ENCODE data around the gene IQCK.

Gene IQCK

GRCh38 chr16:19802612-19803011, 84.5 kb downstream of the IQCK start:
- no peak for DNase-seq (ENCODE audit: low read depth in 1 of 2, low spot score in 1 of 2)

- peak in 1 of 2 donors; percentile 2 for DNase-seq (ENCODE audit: low read depth in 1 of 2, low spot score in 1 of 2)
These were observed 86.7 kb downstream of the IQCK start for GRCh38 chr16:19804538-19805323.

DNA sequence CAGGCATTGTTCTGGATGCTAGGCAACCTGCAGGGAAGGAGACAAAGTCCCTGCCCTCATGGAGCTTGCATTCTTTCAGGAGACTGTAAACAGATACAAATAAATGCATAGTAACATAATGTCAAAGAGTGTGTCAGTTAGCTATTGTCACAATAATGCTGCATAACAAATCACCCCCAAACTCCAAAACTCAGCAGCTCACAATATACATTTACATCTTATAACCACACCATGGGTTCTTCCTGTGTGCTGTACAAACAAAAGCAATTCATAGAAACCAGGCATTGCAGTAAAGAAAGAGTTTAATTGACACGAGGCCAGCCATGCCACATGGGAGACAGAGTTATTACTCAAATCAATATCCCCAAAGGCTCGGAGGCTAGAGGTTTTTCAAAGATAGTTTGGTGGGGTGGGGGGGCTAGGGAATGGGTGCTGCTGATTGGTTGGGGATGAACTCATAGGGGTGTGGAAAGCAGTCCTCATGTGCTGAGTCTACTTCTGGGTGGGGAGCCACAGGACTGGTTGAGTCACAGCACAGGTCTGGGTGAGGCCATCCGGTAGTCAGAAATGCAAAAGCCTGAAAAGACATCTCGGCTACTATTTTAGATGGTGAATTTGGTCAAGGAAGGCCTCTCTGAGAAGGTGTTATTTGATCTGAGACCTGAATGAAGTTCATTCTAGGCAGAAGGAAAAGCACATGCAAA, 87.5 kb downstream of the IQCK start:
- DNase-seq (ENCODE audit: low read depth in 1 of 2, low spot score in 1 of 2) = no peak

DNA sequence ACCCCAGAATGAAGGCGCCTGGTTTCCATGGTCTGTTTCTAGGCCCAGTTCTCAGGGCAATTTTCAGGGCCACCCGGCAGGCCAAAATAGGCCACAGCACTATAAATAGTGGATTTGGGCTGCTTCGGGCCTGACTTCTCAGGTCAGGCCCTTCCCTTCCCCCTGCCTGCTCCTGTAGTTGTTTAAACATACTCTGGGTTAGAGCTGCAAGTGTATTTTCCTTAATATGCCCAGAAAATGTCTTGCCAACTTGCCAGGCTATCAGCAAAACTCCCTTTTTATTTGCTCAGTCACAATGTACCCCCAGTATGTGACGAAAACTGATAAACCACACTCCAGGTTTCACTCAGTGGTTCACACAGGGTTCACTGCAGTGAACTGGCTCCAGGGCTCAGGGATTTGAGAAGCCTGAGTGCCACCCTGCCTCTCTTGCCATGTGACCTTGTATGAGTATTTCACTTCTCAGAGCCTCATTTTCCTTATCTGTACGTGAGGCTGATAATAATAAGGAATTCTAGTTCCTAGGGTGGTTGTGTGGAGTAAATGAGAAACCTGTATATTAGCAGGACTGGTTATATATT, 90.1 kb downstream of the IQCK start:
- no peak for DNase-seq (ENCODE audit: low read depth in 1 of 2, low spot score in 1 of 2)

- DNase-seq (ENCODE audit: low read depth in 1 of 2, low spot score in 1 of 2) = no peak
These were observed 91.1 kb downstream of the IQCK start for GRCh38 chr16:19809121-19809635.

DNA sequence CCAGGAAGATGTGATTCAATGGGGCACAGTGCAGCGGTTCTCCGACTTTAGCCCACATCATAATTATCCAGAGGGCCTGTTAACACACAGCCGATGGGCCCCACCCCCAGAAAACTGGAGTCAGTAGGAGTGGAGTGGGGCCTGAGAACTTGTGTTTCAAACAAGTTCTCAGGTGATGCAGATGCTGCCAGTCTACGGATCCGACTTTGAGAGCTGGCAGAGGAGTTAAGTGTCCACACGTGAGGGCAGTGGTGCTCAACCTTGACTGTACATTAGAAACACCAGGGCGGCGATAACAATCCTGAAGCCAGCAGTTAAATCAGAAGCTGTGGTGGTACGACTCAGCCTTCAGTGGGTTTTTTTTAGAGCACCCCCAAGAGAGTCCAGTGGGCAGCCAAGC, 91.6 kb downstream of the IQCK start:
- DNase-seq (ENCODE audit: low read depth in 1 of 2, low spot score in 1 of 2) = no peak

- DNase-seq (ENCODE audit: low read depth in 1 of 2, low spot score in 1 of 2) = no peak
These were observed 93.0 kb downstream of the IQCK start for GRCh38 chr16:19810817-19811731.

DNA sequence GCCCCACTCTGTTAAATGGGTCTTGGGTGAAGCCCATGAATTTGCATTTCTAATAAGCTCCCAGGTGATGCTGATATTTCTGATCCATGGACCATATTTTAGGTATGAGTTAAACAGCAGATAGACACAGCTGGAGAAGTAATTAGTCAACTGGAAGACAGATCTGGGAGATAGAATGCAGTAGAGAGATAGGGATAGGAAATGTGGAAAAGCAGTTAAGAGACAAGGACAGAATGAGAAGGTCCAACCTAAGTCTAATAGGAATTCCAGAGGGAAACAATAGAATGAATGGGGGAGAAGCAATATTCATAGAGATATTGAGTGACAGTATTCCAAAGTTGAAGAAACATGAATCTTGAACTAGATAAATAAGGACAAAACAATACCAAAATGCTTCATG, 94.9 kb downstream of the IQCK start:
- DNase-seq (ENCODE audit: low read depth in 1 of 2, low spot score in 1 of 2) = no peak

DNA sequence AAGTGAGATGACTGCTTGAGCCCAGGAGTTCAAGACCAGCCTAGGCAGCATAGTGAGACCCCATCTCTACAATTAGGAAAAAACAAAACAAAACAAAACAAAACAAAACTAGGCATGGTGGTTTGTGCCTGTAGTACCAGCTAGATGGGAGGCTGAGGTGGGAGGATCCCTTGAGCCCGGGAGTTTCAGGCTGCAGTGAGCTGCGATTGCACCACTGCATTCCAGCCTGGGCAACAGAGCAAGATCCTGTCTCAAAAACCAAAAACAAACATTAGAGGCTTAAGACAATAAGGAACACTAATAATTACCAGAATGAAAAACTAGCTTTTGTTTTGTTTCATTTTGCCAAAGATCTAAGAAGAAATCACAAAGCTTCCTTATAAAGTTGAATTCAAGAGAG, 97.3 kb downstream of the IQCK start:
- no peak for DNase-seq (ENCODE audit: low read depth in 1 of 2, low spot score in 1 of 2)

GRCh38 chr16:19817122-19817521, 99.1 kb downstream of the IQCK start:
- no peak for DNase-seq (ENCODE audit: low read depth in 1 of 2, low spot score in 1 of 2)

GRCh38 chr16:19817875-19818274, 99.8 kb downstream of the IQCK start:
- no peak for DNase-seq (ENCODE audit: low read depth in 1 of 2, low spot score in 1 of 2)

GRCh38 chr16:19822533-19822932, 104.5 kb downstream of the IQCK start:
- DNase-seq (ENCODE audit: low read depth in 1 of 2, low spot score in 1 of 2) = no peak

DNA sequence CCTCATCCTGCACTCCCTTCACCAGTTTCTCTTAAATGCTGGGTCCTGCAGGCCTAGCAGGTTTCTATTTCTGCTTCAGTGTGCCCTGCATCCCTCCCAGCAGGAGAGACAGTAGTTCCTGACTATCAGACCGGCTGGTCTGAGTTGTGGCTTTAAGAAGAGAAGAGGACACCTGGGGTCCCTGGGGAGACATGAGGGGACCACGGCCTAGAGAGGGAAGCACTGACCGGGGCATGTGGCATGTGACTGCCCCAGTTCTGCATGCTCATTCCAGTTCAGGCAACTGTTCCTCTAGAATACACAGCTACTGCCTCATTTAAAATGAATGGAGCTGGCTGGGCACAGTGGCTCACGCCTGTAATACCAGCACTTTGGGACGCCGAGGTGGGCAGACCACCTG, 105.3 kb downstream of the IQCK start:
- no peak for DNase-seq (ENCODE audit: low read depth in 1 of 2, low spot score in 1 of 2)

GRCh38 chr16:19824216-19824615, 106.1 kb downstream of the IQCK start:
- no peak for DNase-seq (ENCODE audit: low read depth in 1 of 2, low spot score in 1 of 2)

DNA sequence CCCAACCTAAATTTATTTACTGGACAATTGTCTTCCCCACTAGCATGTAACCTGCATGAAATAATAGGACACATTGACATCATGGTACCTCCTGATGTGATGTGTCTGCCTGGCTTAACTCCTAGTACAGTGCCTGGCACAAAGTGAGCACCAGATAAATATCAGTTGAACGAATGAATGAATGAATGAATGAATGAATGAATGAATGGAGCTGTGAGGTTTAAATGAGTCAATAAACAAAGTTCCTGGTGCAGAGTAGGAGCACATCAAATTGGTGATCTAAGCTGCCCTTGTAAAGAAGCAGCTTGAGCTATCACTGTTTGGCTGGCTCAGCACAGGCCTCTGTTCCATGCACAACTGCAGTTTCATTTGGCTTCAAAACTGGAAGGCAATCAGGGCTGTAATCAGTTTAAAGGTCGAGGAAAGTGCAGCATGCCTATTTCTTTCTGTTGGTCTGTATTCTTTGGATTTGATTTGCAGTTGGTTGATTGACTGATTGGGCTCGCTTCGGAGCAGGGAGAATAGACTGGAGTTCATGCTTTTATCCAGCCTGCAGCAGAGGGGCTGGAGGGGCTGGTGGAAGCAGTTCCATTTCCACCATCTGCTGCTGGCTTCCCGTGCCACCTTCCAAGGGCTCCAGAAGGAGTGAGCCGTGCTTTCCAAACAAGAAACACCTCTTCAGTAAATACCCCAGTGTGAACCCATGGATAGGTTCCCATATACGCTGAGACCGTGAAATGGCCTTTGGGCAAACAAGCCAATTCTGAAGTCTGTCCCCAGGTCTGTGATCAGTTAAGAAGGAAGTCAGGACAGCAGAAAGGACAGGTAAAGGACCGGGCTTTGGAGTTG, 112.0 kb downstream of the IQCK start:
- no peak for DNase-seq (ENCODE audit: low read depth in 1 of 2, low spot score in 1 of 2)

DNA sequence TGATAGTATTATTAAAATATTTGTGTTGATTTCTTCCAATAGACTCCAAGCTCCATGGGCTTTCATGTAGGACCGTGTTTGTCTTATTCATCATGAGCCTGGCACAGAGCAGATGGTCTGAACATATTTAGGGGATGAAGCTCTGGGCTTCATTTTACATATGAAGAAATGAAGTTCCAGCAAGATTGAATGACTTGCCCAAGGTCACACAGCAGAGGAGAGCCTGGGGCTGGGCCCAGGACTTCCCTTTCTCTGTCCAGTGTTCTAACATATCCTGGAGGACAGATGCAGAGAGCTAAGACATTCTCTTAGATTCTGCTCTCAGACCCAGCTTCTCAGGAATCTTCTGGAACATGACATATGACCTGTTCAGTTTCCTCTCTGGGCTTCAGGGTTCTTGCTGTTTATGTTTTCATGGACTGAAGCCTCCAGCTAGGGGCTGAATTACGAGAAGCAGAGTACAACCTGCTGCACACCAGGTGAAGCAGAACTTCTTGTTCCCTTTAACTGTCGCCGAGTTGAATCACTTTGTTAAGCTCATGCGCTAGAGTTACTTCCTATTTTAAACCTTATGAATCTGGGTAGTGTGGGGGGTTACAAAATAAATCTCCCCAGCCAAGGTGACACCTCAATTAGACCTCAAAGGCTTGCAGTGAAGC, 113.0 kb downstream of the IQCK start:
- no peak for DNase-seq (ENCODE audit: low read depth in 1 of 2, low spot score in 1 of 2)

DNA sequence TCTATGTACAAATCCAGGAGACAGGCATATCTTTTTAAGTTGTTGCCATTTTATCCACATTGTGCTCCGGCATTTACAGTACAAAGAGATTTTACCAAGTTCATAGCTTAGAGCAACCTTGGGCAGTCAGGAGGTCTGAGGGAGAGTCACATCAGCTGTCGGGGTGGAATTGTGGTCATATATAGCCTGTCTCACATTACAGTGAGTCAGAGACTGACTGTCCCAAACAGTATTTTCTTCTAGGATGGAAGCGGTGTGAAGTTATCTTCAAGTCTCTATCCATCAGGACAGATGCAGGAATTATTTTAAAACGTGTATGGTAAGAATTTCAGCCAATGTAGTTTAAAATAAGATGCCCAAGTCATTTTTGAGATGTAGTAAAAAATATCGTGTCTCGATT, 113.6 kb downstream of the IQCK start:
- no peak for DNase-seq (ENCODE audit: low read depth in 1 of 2, low spot score in 1 of 2)

GRCh38 chr16:19833176-19833575, 115.1 kb downstream of the IQCK start:
- DNase-seq (ENCODE audit: low read depth in 1 of 2, low spot score in 1 of 2) = no peak

DNA sequence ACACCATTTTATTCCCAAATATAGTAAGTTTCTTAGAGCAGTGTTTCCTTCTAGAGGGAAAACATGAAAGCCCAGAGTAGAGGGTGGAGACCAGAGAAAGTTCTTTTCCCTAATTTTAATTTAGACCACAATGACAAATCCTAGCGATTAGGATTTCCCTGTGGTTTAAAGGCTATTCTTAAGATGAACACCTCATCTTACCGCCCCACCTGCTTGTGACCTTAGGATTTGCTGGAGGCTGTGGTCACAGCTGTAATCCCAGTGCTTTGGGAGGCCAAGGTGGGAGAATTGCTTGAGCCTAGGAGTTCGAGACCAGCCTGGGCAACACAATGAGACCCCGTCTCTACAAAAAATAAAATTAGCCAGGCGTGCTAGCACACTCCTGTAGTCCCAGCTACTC, 115.5 kb downstream of the IQCK start:
- DNase-seq (ENCODE audit: low read depth in 1 of 2, low spot score in 1 of 2) = no peak

DNA sequence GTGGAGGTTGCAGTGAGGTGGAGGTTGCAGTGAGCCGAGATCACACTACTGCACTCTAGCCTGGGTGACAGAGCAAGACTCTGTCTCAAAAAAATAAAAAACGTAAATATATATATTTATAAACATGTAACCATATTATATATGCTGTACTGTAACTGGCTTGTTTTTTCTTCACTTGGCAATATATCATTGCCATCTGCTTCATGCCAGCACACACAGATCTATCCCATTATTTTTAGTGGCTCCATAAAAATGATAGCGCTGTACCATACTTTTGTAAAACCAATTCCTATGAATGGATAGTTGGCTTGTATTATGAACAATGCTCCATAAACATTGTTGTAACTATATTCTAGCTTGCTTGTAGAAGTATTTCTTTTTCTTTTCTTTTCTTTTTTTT, 117.1 kb downstream of the IQCK start:
- DNase-seq (ENCODE audit: low read depth in 1 of 2, low spot score in 1 of 2) = no peak

All from activated CD4-positive, alpha-beta T cell treated with anti-CD3 and anti-CD28 coated beads, Interleukin-2, amount 50 U/mL, for 24 hours (primary cell).